GM20431 (cell line): ENCODE results near the gene NELFB.

ENCODE experiments used
- in situ Hi-C: fragments of 300-500 bp; cut with MseI, MboI; formaldehyde crosslinking; loops from one replicate; pipeline ENCODE4 v1.15.0; 2020; ENCODE audit warnings: low sequenced_read_pairs; ENCODE audit not compliant: unreplicated experiment

NELFB gene

GRCh38 chr9:137263506-137263905 is 8.4 kb downstream of the NELFB start:
- in situ Hi-C loops, result no loop called here

GRCh38 chr9:137264067-137264466 is 8.9 kb downstream of the NELFB start:
- in situ Hi-C loops, result no loop called here

- in situ Hi-C loops, result no loop called here
Measured at GRCh38 chr9:137265496-137266161, 10.5 kb downstream of the NELFB start.

- in situ Hi-C loops, result no loop called here
Measured at GRCh38 chr9:137266162-137266527, 11.0 kb downstream of the NELFB start.

GRCh38 chr9:137266585-137267453 is 11.7 kb downstream of the NELFB start:
- in situ Hi-C loops, result no loop called here

GRCh38 chr9:137267933-137268355 is 12.8 kb downstream of the NELFB start:
- in situ Hi-C loops, result no loop called here

- in situ Hi-C loops, result no loop called here
Measured at GRCh38 chr9:137268538-137269201, 13.5 kb downstream of the NELFB start.

- in situ Hi-C loops, result no loop called here
Measured at GRCh38 chr9:137269231-137269772, 14.2 kb downstream of the NELFB start.

GRCh38 chr9:137270929-137271695 is 16.0 kb downstream of the NELFB start:
- in situ Hi-C loops, result no loop called here

- in situ Hi-C loops, result no loop called here
Measured at GRCh38 chr9:137271696-137272076, 16.6 kb downstream of the NELFB start.

- in situ Hi-C loops, result no loop called here
Measured at GRCh38 chr9:137272241-137273094, 17.3 kb downstream of the NELFB start.

GRCh38 chr9:137273095-137273490 is 18.0 kb downstream of the NELFB start:
- in situ Hi-C loops, result no loop called here

GRCh38 chr9:137273611-137274320 is 18.6 kb downstream of the NELFB start:
- in situ Hi-C loops, result no loop called here

- in situ Hi-C loops, result no loop called here
Measured at GRCh38 chr9:137275203-137275587, 20.1 kb downstream of the NELFB start.

GRCh38 chr9:137275588-137276472 is 20.7 kb downstream of the NELFB start:
- in situ Hi-C loops, result no loop called here

GRCh38 chr9:137276473-137277328 is 21.6 kb downstream of the NELFB start:
- in situ Hi-C loops, result no loop called here
